Stimulated activated CD8-positive, alpha-beta memory T cell treated with anti-CD3 and anti-CD28 coated beads, Interleukin-12 subunit alpha, Interleukin-12 subunit beta, amount 100 ng/mL, for 24 hours (primary cell): ENCODE measurements around the gene CLPTM1.
"Not testable (repeated sequence)": the region's sequence is repeated elsewhere in the genome, so short reads cannot be mapped to it uniquely, and the experiment has no call there.

Experiments
- DNase-seq: peaks from one replicate; pipeline ENCODE4 v3.0.0-alpha.2; 2020; ENCODE audit errors: extremely low read depth

CLPTM1 gene

DNA sequence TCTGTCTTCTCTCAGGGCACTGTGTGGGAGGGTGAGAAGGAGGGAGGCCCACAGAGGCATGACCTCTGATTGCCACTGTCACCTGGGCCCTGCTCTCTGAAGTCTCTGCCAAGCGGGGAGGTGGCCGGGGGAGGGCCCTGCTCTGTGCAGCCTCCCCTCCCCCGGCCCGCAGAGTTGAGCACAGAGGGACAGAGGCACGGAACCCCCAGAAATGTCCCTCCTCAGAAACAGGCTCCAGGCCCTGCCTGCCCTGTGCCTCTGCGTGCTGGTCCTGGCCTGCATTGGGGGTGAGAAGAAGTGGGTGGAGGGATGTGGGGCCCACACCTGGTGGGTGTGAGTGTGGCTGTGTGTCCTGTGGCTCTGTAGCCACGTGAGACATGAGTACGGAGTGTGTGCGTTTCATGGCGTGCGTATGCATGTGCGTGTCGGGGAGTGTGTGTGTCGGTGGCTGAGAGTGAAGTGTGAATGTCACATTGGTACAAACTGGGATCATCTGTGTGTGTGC is 13.1 kb upstream of the CLPTM1 start, which contains the start of gene APOC4:
APOC4 (plus strand) TSS at position 171 of the 505 bp plus-strand sequence; CDS start at position 212, 41 bp downstream.
- DNase-seq: no peak

DNA sequence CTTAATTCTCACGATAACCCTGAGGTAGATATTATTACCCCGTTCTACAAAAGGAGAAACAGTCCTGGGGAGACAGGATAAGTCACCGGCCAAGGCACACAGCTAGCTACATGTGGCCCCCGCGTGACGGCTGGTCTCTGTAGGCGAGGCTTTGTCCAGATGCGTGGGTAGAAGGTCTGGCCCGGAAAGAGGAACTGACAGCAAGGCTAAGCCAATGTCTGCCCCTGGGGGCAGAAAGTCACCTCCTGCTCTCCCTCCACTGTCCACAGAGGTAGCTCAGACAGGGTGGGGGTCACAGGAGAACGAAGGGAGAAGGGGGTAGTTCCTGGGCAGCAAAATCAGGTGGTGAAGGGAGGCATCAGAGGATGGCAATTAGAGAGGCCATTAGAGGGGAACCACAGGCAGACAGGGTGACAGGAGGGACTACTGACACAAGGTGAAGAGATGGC is 11.4 kb upstream of the CLPTM1 start:
- no peak for DNase-seq

DNA sequence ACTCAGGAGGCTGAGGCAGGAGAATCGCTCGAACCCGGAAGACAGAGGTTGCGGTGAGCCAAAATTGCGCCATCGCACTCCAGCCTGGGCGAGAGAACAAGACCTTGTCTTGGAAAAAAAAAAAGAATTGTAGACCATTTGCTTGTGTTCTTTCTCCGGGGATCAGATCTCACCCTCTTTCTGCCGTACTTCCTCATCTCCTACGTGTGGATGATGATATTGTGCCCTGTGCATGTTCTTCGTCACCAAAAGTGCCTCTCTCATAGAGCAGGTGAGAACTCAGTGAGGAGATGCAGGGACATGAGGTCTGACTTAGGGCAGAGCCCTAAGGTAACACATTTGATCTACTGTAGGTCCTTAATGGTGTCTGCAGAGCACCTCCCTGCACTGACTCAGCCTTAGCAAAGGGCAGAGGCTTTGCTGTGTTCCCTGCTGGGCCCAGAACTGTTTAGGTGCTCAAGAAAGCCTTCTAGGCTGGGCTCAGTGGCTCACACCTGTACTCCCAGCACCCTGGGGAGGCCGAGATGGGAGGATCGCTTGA is 8.1 kb upstream of the CLPTM1 start:
- DNase-seq: no peak

DNA sequence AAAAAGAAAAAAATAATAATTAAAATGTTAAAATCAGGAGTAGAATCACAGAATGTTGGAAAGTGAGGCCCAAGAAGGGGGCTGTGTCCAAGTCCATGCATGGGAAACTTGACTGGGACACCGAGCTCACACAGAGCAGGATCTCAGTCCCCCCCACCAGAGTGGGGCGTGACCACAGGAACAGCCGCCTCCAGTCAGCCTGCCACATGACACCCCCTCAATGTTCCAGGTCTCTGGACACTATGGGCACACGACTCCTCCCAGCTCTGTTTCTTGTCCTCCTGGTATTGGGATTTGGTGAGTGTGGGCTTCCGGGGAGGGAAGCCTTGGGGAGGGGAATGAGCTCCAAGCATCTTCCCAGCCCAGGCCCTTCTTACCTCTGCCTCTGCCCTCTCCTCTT is 6.9 kb upstream of the CLPTM1 start:
- no peak for DNase-seq

DNA sequence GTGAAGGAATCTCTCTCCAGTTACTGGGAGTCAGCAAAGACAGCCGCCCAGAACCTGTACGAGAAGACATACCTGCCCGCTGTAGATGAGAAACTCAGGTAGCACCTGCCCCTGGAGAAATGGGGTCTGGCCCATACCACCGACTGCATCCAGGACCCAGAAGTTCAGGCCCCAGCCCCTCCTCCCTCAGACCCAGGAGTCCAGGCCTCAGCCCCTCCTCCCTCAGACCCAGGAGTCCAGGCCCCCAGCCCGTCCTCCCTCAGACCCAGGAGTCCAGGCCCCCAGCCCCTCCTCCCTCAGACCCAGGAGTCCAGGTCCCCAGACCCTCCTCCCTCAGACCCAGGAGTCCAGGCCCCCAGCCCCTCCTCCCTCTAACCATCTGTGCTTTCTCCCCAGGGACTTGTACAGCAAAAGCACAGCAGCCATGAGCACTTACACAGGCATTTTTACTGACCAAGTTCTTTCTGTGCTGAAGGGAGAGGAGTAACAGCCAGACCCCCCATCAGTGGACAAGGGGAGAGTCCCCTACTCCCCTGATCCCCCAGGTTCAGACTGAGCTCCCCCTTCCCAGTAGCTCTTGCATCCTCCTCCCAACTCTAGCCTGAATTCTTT is 6.3 kb upstream of the CLPTM1 start:
- DNase-seq: no peak

DNA sequence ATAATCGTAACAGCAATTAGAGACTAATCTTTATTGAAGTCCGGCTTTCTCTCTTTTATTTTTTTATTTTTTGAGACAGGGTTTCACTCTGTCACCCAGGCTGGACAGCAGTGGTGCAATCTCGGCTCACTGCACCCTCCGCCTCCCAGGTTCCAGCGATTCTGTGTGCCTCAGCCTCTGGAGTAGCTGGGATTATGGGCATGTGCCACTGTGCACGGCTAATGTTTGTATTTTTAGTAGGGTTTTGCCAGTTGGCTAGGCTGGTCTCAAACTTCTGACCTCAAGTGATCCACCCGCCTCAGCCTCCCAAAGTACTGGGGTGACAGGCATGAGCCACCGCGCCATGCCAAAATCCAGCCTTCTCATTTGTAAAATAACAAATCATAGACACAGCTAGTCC is 5.6 kb upstream of the CLPTM1 start:
- no peak for DNase-seq

DNA sequence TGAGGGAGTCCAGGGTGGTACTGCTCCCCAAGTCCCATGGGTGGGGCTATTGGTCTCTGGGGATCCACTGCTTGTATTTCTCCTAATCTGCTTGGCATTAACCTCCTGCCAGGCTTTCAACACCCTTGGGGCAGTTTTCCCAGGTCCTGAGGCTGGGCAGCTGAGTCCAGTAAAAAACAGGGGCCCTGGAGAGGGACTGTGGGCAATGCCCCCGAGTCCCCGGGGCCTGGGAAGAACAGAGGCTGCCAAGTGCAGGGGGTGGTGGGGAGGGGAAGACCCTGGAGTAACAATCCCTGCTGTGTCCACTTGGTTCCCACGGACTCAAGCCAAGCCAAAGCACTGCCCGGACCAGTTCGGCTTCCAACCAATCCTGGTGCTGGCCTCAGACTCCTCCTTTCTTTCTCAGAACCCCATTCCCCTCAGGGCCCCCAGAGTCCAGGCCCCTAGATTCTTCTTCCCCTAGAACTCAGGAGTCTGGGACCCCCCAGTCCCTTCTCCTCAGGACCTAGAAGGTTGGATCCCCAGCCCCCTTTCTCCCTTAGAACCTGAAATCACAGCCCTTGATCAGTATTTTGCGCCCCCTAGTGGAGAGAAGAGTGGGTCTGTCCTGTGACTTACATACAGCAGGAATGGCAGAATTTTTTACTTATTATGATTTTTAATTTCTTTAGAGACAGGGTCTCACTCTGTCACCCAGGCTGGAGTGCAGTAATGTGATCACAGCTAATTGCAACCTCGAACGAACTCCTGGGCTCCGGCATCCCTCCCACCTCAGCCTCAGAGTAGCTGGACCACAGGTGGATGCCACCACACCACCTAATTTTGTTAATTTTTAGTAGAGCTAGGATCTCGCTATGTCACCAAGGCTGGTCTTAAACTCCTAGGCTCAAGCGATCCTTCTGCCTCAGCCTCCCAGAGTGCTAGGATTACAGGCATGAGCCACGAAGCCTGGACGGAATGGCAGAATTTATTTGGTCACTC is 3.7 kb upstream of the CLPTM1 start:
- DNase-seq: no peak

DNA sequence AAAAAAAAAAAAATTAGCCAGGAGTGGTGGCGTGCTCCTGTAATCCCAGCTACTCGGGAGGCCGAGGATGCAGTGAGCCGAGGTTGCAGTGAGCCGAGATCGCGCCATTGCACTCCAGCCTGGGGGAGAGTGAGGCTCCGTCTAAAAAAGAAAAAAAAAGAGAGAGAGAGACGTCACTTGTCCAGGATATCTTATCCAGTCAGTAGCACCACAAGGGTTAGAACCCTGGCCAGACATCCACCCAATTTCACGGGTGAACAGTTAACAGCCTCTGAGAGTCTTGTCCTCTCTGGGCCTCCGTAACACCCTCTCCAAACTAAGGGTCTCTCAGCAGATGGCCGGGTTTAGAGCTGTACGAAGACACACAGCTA is 917 bp upstream of the CLPTM1 start:
- DNase-seq: no peak

DNA sequence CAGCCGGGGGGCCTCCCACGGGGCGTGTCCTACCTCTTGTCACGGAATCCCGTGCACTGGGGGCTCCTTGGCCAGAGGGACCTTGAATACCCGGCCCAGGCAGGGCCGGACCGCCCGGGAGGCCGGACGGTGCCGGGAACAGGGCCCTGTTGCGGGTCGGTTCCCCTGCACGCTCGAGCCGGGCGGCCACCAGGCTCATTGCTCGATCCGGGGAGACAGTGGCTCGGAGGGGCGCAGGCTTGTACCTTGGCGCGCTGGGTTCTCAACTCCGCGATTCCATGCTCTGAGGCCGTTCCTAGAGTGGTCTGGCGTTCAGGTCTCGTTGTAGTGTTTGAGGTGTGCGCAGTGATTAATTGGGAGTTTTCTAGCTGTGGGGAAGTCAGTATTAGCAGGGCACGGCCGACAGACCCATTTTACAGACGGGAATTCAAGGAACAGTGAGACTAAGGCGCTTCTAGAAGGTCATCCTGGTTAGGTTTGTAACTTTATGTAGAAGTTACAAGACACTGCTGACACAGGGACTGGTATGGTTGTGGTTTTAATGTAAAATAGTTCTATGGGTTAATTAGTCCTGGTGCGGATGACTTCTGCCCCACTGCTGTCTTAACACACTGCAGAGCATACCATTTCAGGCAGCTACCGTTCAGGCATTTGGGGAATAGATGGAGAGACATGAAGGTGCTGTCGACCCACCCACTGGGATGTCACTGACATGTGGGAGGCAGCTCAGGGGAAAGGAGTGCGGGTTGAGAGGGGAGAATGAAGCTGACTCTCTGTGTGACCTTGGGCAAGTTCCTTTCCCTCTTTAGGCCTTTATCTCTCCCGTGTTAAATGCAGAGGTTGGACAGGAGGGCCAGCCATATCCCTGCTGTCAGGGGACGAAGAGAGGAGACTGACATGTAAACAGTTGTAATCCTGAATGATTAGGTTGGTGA is 592 bp downstream of the CLPTM1 start:
- DNase-seq: no peak

DNA sequence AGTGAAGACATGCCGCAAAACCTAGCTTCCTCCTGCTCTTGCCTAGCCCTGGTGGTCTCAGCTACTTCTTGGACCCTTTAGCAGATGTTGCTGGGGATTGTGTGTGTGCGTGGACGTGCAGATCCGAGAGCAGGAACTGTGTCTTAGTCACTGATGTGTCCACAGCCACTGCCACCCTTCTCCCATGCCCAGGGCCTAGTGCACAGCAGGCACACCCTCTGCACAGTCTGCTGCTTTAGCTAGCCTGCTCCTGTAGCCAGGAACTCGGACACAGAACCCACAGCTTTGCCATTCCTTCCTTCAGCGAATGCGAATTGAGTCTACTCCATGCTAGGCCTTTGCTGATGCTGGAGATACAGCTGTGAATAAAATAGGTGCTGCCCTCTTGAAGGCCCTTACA is 2.3 kb downstream of the CLPTM1 start:
- DNase-seq: no peak

DNA sequence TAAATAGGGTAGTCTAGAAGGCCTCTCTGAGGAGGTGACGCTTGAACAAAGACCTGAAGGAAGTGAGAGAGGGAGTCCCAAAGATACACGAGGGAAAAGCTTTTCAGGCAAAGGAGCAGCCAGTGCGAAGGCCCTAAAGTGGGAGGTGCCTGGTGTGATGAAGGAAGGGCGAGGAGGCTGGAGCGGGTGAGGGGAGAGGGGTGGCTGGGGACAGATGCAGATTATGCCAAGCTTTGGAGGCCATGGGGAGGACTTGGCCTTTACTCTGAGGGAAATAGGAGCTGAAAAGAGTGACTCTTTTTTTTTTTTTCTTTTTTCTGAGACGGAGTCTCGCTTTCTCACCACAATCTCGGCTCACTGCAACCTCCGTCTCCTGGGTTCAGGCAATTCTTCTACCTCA is 2.9 kb downstream of the CLPTM1 start:
- DNase-seq: no peak

DNA sequence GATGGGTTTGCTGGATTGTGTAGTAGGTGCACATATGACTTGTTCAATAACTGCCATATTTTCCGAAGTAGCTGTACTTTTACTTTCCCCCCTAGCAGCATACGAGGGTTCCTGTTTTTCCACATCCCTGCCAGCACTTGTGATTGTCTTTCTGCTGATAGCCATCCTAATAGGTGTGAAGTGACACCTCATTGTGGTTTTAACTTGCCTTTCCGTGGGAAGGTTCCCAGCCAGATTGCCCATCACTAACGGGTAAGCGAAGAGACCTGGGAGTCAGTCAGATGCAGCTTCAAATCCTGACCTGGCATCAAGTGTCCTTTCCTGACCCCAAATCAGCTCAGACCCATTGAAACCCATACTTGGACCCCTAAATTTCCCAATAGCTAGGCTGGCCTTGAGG is 4.5 kb downstream of the CLPTM1 start:
- DNase-seq: no peak

DNA sequence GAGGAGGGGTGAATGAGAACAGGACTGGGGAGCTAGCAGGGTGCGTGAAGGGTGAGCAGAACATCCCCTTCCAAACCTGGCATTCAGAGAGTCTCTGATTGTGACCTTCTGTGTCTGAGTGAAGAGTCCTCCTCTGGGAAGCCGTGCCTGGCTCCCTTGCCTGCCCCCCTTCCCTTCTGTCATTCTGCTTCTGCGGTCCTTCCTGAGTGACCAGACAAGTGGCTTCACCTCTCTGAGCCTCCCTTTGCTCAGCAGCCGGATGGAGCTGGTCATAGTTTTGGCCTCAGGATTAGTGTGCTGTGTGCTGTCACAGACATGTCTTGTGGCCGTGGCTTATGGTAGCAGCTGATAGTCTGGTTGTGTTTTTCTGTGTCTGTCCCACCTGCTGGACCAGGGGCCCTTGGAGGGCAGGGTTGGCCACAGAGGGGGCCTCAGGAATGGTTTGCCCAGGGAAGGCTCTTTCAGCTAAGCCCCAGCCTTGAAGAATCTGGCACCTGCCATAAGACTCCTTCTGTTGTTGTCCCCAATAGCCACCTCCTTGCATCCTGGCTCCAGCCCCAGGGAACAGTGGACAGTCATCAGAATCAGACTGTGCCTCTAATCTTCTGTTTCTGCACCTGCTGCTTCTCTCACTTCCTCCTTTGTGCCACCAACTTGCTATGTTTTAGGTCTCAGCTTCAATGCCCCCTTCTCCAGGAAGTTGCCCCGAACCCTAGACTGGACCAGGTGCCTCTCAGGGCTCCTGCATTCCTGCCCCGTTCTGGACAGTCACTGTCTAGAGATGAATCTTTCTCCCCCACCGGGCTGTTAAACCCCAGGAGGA is 5.9 kb downstream of the CLPTM1 start:
- DNase-seq: no peak

DNA sequence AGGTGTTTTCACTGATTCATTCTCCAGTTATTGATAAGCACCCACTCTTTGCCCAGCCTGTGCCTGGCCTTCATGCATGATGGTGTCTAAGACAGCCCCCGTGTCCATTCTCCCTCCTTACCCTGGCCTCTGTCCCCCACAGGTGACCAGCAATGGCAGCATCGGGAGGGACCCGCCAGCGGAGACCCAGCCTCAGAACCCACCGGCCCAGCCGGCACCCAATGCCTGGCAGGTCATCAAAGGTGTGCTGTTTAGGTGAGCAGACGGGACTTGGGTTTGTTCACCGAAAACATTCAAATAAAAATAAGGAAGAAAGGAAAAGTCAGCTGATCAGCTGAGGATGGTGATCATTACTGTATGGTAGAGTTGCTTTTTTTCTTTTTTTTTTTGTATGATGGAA is 6.6 kb downstream of the CLPTM1 start:
- no peak for DNase-seq

DNA sequence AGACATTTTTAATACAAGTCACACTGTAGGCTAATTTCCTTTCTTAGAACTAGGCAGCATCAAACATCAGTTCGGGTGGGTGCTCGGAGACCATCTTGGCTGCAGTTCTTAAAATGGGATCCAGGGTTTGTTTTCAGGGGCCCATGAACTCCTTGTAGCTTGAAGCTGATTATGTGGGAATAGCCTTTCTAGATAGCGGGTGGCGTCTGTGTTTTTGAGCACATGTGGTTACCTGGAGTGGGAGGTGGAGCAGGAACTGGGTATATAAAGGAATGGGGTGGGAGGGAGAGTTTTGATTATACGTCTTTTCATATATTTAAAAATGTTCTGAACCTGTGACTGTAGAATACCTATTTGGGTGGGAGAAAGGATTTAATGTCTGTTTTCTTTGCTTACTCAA is 12.9 kb downstream of the CLPTM1 start:
- DNase-seq: no peak

DNA sequence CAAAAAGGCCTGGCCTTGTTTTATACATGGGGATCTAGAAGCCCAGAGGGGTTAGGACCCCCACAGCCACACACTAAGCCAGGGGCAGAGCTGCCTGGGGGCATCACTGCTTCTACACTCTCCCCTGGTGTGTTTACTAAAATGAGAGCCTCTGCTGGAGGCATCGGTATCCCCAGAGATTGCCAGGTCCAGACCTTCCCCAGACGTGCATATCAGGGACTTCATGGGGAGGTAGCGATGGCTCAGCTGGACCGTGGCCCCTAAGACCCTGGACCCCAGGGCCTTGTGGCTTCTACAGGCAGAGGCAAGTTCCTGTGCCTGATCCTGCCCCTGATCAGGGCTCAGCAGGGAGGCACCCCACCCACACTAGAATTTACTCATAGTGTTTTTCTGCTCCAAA is 13.5 kb downstream of the CLPTM1 start:
- DNase-seq: no peak

DNA sequence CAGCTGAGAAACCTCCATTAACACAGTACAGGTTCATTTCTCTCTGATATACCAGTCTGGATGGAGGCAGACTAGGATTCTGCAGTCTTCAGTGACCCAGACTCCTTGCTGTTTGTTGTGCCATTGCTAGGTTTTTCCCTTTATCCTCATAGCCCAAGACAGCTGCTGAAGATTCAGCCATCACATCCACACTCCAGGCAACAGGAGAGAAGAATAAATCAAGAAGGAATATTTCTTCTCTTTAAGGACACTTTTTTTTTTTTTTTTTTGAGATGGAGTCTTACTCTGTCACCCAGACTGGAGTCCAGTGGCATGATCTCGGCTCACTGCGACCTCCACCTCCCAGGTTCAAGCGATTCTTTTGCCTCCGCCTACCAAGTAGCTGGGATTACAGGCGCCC is 14.3 kb downstream of the CLPTM1 start:
- DNase-seq: no peak

DNA sequence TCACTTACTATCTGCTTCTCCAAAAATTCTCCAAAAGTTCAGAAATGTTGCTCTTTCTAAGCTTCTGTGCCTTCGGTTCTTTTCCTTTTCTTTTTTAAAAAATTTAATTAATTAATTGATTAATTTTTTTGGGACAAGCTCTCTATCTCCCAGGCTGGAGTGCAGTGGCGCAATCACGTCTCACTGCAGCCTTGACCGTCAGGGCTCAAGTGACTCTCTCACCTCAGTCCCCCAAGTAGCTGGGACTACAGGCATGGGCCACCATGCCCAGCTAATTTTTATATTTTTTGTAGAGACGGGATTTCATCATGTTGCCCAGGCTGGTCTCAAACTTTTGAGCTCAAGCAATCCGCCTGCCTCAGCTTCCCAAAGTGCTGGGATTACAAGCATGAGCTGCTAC is 16.3 kb downstream of the CLPTM1 start:
- not testable (repeated sequence) for DNase-seq

DNA sequence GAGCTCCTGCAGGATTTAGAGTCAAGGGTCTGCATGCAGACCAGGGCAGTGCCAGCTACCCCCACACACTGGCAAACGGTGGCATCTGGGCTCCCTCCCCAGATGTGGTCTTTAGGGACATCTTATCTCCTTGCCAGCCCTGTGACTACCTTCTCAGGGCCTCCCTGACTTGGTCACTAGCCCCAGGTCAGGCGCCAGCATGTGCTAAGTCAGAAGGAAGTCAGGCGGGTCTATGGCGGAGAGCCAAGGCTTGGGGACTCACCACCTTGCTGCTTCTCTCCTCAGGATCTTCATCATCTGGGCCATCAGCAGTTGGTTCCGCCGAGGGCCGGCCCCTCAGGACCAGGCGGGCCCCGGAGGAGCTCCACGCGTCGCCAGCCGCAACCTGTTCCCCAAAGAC is 17.6 kb downstream of the CLPTM1 start:
- DNase-seq: no peak

DNA sequence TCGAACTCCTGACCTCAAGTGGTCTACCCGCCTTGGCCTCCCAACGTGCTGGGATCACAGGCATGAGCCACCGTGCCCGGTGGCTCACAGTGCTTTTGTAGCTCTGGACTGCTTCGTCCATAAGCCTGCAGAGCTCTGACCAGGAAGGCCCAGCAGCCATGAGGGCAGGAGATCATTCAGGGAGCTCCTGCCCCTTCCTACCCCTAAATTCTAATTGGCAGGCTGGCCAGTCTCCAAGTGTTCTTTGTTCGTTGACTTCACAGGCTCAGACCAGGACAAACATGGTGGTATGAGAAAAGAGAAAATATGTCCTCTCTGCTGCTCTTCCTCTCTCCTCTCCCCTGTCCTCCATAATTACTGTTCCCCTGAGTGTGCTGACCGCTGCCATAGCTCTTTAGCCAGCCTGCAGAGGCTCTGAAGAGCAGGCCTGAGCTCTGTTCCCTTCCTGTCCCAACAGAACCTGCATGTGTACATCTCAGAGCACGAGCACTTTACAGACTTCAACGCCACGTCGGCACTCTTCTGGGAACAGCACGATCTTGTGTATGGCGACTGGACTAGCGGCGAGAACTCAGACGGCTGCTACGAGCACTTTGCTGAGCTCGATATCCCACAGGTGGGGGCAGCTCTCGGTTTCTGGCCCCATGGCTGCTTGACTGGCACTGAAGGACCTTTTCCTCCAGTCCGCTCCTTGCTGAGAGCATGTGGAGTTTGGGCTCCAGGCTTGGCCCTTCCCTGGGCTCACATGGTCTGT is 19.0 kb downstream of the CLPTM1 start:
- no peak for DNase-seq
